MM.1S (cell line): ENCODE data around the gene MMP25.

Experiments used
- DNase-seq: peaks from one replicate; pipeline ENCODE4 v3.0.0-alpha.2; 2015
- H2AFZ ChIP-seq: fragments of 300-600 bp; sonication (generic); 2 replicates; pipeline ENCODE4 v1.6.0; 2016; ENCODE audit warnings: antibody characterized with exemption, low read length
- H3F3A ChIP-seq: fragments of 300-600 bp; sonication (generic); 2 replicates; pipeline ENCODE4 v1.6.1; 2016; ENCODE audit warnings: mild to moderate bottlenecking, antibody characterized with exemption, low read length, moderate library complexity, mixed read lengths; ENCODE audit not compliant: insufficient read depth
- H3K27ac ChIP-seq: fragments of 300-600 bp; sonication (generic); 2 replicates; pipeline ENCODE4 v1.5.1; 2016; ENCODE audit warnings: mild to moderate bottlenecking, low read length
- H3K27me3 ChIP-seq: fragments of 300-600 bp; sonication (generic); replicated peaks from 2 replicates; pipeline ENCODE4 v1.6.0; 2016; ENCODE audit warnings: low read length; ENCODE audit not compliant: insufficient read depth
- H3K36me3 ChIP-seq: fragments of 300-600 bp; sonication (generic); replicated peaks from 2 replicates; pipeline ENCODE4 v1.6.1; 2016; ENCODE audit warnings: mild to moderate bottlenecking, low read length, mixed read lengths; ENCODE audit not compliant: insufficient read depth
- H3K4me1 ChIP-seq: fragments of 300-600 bp; sonication (generic); 2 replicates; pipeline ENCODE4 v1.6.1; 2016; ENCODE audit warnings: low read length, mixed read lengths
- H3K4me2 ChIP-seq: fragments of 300-600 bp; sonication (generic); 2 replicates; pipeline ENCODE4 v1.6.0; 2016; ENCODE audit warnings: low read depth, low read length
- H3K4me3 ChIP-seq: fragments of 300-600 bp; sonication (generic); 2 replicates; pipeline ENCODE4 v1.5.1; 2016; ENCODE audit warnings: low read length, mixed read lengths
- H3K79me2 ChIP-seq: fragments of 300-600 bp; sonication (generic); 2 replicates; pipeline ENCODE4 v1.6.1; 2016; ENCODE audit warnings: mixed run types, low read length, mixed read lengths
- H3K9ac ChIP-seq: fragments of 300-600 bp; sonication (generic); 2 replicates; pipeline ENCODE4 v1.6.1; 2016; ENCODE audit warnings: low read length, mixed read lengths
- H3K9me2 ChIP-seq: fragments of 300-600 bp; sonication (generic); replicated peaks from 2 replicates; pipeline ENCODE4 v1.6.1; 2016; ENCODE audit warnings: mild to moderate bottlenecking, low read length, mixed read lengths; ENCODE audit not compliant: insufficient read depth
- H3K9me3 ChIP-seq: fragments of 300-600 bp; sonication (generic); replicated peaks from 2 replicates; pipeline ENCODE4 v1.6.1; 2016; ENCODE audit warnings: mild to moderate bottlenecking, low read length, mixed read lengths; ENCODE audit not compliant: insufficient read depth
- H4K20me1 ChIP-seq: fragments of 300-600 bp; sonication (generic); 2 replicates; pipeline ENCODE4 v1.6.1; 2016; ENCODE audit warnings: mild to moderate bottlenecking, low read length, moderate library complexity, mixed read lengths; ENCODE audit not compliant: insufficient read depth
- CTCF ChIP-seq: fragments of 300-600 bp; sonication (generic); IDR thresholded peaks from 2 replicates; pipeline ENCODE4 v1.5.1; 2016; ENCODE audit warnings: antibody characterized with exemption, low read length, mixed read lengths
- EZH2 ChIP-seq: fragments of 300-600 bp; sonication (generic); optimal IDR thresholded peaks from 2 replicates; pipeline ENCODE3; 2017; ENCODE audit warnings: low read depth, mild to moderate bottlenecking, antibody characterized with exemption, low read length, mixed read lengths
- EZH2phosphoT487 ChIP-seq: fragments of 300-600 bp; sonication (generic); IDR thresholded peaks from 2 replicates; pipeline ENCODE4 v1.6.1; 2018; ENCODE audit warnings: antibody characterized with exemption, low read length

MMP25 gene

GRCh38 chr16:3036726-3037315 lies 9.5 kb upstream of the MMP25 start, which contains the start of gene BICDL2:
BICDL2 (minus strand) TSS chr16:3036944; CDS start chr16:3035496, 1,448 bp downstream.
- Histone ChIP-seq H3K4me3 (peak within 1 kb of the TSS; percentile 45), H3K79me2 (no peaks in the 10 kb centered on the region), H3K4me2 (peak within 1 kb of the TSS; percentile 73), H4K20me1 (no peaks in the 10 kb centered on the region), H3K27me3 (peaks cover 95% of the 10 kb centered on the region), H3K9me2 (no peaks in the 10 kb centered on the region), H3K9me3 (no peaks in the 10 kb centered on the region), H3K4me1 (no peaks in the 10 kb centered on the region), H3F3A (no peaks in the 10 kb centered on the region), H3K36me3 (no peaks in the 10 kb centered on the region), H3K9ac (peak within 1 kb of the TSS; percentile 10; the same call in 1 of the 2 replicates), H2AFZ (peak within 1 kb of the TSS; percentile 53), H3K27ac (no peak within 1 kb of the TSS)
- DNase-seq: no peak
- no peak for TF ChIP-seq CTCF
- TF ChIP-seq EZH2: no peak
- TF ChIP-seq EZH2phosphoT487: no peak

DNA sequence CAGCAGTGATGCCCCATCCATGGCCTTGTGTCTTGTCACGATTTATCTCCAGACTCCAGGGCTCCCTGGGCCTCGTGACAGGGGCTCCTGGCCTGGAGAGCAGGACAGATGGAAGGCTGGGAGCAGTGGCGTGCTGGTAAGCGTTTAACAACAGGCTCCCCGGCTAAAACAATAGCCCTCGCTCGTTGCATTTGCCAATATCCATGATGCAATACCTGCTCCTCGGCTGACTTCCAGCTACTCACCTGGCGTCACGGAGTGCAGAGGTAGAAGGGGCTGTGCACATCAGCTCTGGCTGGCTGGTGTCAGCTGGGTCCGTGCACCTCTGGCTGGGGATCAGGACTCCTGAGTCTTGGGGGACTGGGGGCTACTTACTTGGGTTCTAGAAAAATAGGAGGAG lies 8.1 kb upstream of the MMP25 start:
- peaks cover 90% of the 10 kb centered on the region for H3K27me3 ChIP-seq
- no peak overlapping the region for H3K4me2 ChIP-seq
- no peak for DNase-seq
- H3K9me3 ChIP-seq: no peaks in the 10 kb centered on the region
- H3K9me2 ChIP-seq: no peaks in the 10 kb centered on the region
- no peaks in the 10 kb centered on the region for H3F3A ChIP-seq
- H2AFZ ChIP-seq: no peak overlapping the region
- H3K9ac ChIP-seq: no peak overlapping the region
- no peaks in the 10 kb centered on the region for H3K79me2 ChIP-seq
- no peak overlapping the region for H3K4me3 ChIP-seq
- no peak overlapping the region for H3K27ac ChIP-seq
- TF ChIP-seq EZH2phosphoT487 (no peak), CTCF (no peak), EZH2 (no peak)
- no peaks in the 10 kb centered on the region for H3K4me1 ChIP-seq
- H3K36me3 ChIP-seq: no peaks in the 10 kb centered on the region
- no peaks in the 10 kb centered on the region for H4K20me1 ChIP-seq

DNA sequence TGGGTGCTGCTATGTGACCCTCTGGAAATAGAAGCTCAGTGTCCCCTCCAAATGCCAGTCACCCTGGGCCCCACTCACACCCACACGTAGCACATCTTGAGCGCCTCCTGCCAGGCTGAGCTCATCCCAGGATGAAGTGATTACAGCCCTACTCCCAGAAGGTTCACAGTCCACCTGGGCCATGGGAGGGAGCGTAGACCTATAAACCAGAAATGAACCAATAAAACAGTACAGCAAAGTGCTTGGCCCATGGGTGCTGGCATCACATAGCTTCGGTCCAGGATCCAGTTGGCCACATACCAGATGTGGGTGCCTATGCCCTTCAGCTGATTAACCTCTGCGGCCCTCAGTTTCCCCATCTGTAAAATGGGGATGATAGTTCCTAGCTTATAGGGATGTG lies 7.5 kb upstream of the MMP25 start:
- Histone ChIP-seq H2AFZ (no peak overlapping the region), H3F3A (no peaks in the 10 kb centered on the region), H3K27me3 (peaks cover 90% of the 10 kb centered on the region), H3K4me3 (no peak overlapping the region), H3K36me3 (no peaks in the 10 kb centered on the region), H3K9ac (no peak overlapping the region), H4K20me1 (no peaks in the 10 kb centered on the region), H3K9me2 (no peaks in the 10 kb centered on the region), H3K27ac (no peak overlapping the region), H3K79me2 (no peaks in the 10 kb centered on the region), H3K4me1 (no peaks in the 10 kb centered on the region), H3K4me2 (no peak overlapping the region), H3K9me3 (no peaks in the 10 kb centered on the region)
- no peak for DNase-seq
- TF ChIP-seq CTCF: no peak
- no peak for TF ChIP-seq EZH2phosphoT487
- TF ChIP-seq EZH2: no peak
